Stimulated activated naive B cell treated with anti-CD40 and anti-IgM and Interleukin-4, amounts not matched to agents 10 μg/mL and 1 μg/mL and 100 μg/mL, for 72 hours (primary cell): ENCODE results near the gene CD55.

Experiments used
- ATAC-seq, 2 donors: fragments of 150-1000 bp; cut with Tn5 transposase; replicated peaks; 2 replicates each; pipeline ENCODE4 v1.10.0; 2021; ENCODE audit warnings: moderate library complexity in 1 of 2
- DNase-seq: peaks from one replicate; pipeline ENCODE4 v3.0.0; 2021
- H3K27ac Mint-ChIP-seq: one replicate; pipeline ENCODE4 v1.8.0; 2022; ENCODE audit warnings: mild to moderate bottlenecking, mixed read lengths
- H3K27me3 Mint-ChIP-seq, 2 donors: one replicate each; pipeline ENCODE4 v1.8.0; 2022; ENCODE audit warnings: mixed read lengths in 2 of 2
- H3K36me3 Mint-ChIP-seq, 2 donors: one replicate each; pipeline ENCODE4 v1.8.0; 2022; ENCODE audit warnings: mixed read lengths in 2 of 2, mild to moderate bottlenecking in 1 of 2
- H3K4me1 Mint-ChIP-seq, 2 donors: one replicate each; pipeline ENCODE4 v1.8.0; 2022; ENCODE audit warnings: mixed read lengths in 2 of 2, mild to moderate bottlenecking in 1 of 2
- H3K4me3 Mint-ChIP-seq, 2 donors: one replicate each; pipeline ENCODE4 v1.8.0; 2022; ENCODE audit warnings: mild to moderate bottlenecking in 2 of 2, mixed read lengths in 2 of 2, moderate library complexity in 1 of 2
- H3K9me3 Mint-ChIP-seq, 2 donors: one replicate each; pipeline ENCODE4 v1.8.0; 2022; ENCODE audit warnings: mixed read lengths in 2 of 2, mild to moderate bottlenecking in 1 of 2

CD55 gene, protein sequence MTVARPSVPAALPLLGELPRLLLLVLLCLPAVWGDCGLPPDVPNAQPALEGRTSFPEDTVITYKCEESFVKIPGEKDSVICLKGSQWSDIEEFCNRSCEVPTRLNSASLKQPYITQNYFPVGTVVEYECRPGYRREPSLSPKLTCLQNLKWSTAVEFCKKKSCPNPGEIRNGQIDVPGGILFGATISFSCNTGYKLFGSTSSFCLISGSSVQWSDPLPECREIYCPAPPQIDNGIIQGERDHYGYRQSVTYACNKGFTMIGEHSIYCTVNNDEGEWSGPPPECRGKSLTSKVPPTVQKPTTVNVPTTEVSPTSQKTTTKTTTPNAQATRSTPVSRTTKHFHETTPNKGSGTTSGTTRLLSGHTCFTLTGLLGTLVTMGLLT

DNA sequence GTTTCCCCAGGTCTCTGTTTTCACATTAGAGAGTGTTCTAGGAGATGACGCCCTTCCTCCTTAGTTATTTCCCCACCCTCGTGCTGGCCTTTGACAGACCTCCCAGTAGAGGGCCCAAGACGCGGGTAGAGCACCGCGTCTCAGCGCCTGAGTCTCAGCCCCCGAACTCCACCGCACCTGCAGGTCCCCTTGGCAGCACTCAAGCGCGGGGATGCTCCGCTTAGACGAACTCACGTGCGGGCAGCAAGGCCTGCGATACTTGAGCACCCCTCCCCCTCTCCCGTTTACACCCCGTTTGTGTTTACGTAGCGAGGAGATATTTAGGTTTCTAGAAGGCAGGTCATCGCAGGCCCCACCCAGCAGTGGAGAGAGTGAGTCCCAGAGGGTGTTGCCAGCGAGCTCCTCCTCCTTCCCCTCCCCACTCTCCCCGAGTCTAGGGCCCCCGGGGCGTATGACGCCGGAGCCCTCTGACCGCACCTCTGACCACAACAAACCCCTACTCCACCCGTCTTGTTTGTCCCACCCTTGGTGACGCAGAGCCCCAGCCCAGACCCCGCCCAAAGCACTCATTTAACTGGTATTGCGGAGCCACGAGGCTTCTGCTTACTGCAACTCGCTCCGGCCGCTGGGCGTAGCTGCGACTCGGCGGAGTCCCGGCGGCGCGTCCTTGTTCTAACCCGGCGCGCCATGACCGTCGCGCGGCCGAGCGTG is at the start of gene CD55:
TSS of gene CD55 (plus strand) at position 600 of the 711 bp plus-strand sequence. CDS start at position 688, 88 bp downstream.
- H3K27ac Mint-ChIP-seq, result peak within 1 kb of the TSS; percentile 99
- H3K4me1 Mint-ChIP-seq, result peaks cover 22 to 27% of the 10 kb centered on the region in 2 donors
- no peaks in the 10 kb centered on the region for H3K27me3 Mint-ChIP-seq
- no peaks in the 10 kb centered on the region for H3K9me3 Mint-ChIP-seq
- DNase-seq (peak; percentile 99), ATAC-seq (peak; percentile 89 to 91)
- peaks cover 8 to 11% of the 10 kb centered on the region in 2 donors for H3K36me3 Mint-ChIP-seq
- peak within 1 kb of the TSS; percentile 91 to 97 for H3K4me3 Mint-ChIP-seq

DNA sequence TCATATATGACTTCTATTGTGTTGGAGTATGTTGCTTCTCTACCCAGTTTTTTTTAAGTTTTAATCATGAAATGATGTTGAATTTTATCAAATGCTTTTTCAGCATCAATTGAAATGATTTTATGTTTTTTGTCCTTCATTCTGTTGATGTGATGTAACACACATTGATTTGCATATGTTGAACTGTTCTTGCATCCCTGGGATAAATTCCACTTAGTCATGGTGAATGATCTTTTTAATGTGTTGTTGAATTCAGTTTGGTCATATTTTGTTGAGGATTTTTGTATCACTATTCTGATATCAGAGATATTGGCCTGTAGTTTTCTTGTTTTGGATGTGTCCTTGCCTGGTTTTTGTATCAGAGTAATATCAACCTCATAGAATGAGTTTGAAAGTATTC is 46.6 kb upstream of the CD55 start:
- no peak overlapping the region for H3K4me3 Mint-ChIP-seq
- H3K36me3 Mint-ChIP-seq, result no peaks in the 10 kb centered on the region
- no peaks in the 10 kb centered on the region for H3K27me3 Mint-ChIP-seq
- DNase-seq (no peak), ATAC-seq (no peak)
- no peak overlapping the region for H3K27ac Mint-ChIP-seq
- peaks cover 3 to 21% of the 10 kb centered on the region in 2 donors for H3K4me1 Mint-ChIP-seq
- H3K9me3 Mint-ChIP-seq, result peaks cover 3 to 10% of the 10 kb centered on the region in 2 donors

DNA sequence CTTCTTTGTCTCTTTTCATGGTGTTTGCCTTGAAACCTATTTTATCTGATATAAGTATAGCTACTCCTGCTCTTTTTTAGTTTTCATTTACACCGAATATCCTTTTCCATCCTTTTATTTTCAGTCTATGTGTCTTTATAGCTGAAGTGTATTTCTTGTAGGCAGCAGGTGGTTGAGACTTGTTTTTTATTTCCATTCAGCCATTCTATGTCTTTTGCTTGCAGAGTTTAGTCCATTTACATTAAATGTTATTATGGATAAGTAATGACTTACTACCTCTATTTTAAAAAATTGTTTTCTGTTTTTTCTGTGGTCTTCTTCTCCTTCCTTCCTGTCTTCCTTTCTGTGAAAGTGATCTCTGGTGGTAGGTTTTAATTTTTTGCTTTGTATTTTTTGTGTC is 45.0 kb upstream of the CD55 start:
- Mint-ChIP-seq H3K4me1 (peaks cover 15 to 37% of the 10 kb centered on the region in 2 donors), H3K27me3 (no peaks in the 10 kb centered on the region)
- DNase-seq, result no peak

DNA sequence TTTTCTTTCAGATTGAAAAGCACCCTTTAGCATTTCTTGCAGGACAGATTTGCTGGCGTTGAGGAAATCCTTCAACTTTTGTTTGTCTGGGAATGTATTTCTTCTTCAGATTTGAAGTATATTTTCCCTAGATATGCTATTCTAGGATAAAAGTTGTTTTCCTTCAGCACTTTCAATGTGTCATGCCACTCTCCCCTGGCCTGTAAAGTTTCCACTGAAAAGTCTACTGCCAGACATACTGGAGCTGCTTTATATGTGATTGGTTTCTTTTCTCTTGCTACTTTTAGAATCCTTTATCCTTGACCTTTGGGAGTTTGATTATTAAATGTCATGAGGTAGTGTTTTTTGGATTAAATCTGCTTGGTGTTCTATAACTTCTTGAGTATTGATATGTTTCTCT is 44.2 kb upstream of the CD55 start:
- Mint-ChIP-seq H3K36me3 (no peaks in the 10 kb centered on the region), H3K27me3 (no peaks in the 10 kb centered on the region), H3K27ac (no peak overlapping the region), H3K4me3 (no peak overlapping the region), H3K4me1 (peaks cover 20 to 45% of the 10 kb centered on the region in 2 donors), H3K9me3 (peaks cover 0 to 10% of the 10 kb centered on the region in 2 donors)
- DNase-seq (no peak), ATAC-seq (no peak)

More for the DNA sequence above, 45.0 kb upstream of the CD55 start:
- Mint-ChIP-seq H3K4me3 (no peak overlapping the region), H3K36me3 (no peaks in the 10 kb centered on the region), H3K27ac (no peak overlapping the region), H3K9me3 (peaks cover 3 to 10% of the 10 kb centered on the region in 2 donors)
- ATAC-seq, result no peak

DNA sequence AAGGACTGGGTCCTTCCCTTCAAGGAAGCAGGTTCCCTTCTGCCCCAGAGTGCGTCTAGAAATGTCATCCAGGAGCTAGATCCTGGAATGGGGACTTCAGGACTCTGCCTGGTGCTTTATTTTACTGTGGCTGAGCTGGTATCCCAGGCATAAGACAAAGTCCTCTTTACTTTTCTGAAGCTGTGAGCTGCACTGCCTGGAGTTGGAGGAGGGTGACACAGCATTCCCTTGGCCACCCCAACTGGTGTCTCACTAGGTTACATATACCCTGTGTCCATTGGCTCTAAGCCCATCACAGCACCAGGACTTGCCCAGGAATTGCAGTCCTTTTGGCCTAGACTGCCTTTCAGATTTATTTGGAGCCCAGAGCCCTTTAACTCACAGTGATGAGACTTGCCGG is 41.8 kb upstream of the CD55 start:
- Mint-ChIP-seq H3K9me3 (peaks cover 0 to 8% of the 10 kb centered on the region in 2 donors), H3K36me3 (no peaks in the 10 kb centered on the region), H3K27me3 (no peaks in the 10 kb centered on the region), H3K27ac (no peak overlapping the region), H3K4me1 (peaks cover 29 to 56% of the 10 kb centered on the region in 2 donors), H3K4me3 (no peak overlapping the region)
- no peak for ATAC-seq
- DNase-seq, result no peak

DNA sequence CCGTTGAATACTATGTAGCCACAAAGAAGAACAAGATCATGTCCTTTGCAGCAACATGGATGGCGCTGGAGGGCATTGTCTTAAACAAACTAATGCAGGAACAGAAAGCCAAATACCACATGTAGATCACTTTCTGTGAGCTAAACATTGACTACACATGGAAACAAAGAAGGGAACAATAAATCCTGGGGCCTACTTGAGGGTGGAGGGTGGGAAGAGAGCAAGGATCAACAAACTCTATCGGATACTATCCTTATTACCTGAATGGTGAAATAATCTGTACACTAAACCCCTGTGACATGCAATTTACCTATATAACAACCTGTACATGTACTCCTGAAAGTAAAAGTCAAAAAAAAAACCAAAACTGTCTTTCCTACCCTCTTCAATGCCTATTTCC is 40.8 kb upstream of the CD55 start:
- H3K27ac Mint-ChIP-seq, result no peak overlapping the region

DNA sequence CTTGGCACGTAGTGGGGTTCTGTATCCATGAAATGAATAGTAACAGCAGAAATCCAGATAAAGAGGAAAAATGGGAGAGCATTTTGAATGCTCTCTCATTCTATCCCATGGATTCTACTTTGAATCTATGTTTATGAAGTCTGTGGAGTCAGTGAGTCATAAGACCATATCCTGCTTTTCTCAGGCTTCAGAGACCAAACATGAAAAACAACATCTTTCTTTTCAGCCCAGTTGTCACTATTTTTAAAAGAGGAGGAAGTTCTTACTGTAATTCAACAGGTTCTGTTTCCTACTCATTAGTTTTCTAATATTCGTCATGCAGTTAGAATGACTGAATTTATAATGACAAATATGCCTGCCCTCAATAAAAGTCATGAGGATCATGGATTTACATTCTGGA is 39.4 kb upstream of the CD55 start:
- no peak for DNase-seq
- no peak overlapping the region for H3K27ac Mint-ChIP-seq
- H3K36me3 Mint-ChIP-seq, result no peaks in the 10 kb centered on the region
- ATAC-seq, result no peak
- H3K9me3 Mint-ChIP-seq, result peaks cover 0 to 4% of the 10 kb centered on the region in 2 donors
- no peak overlapping the region for H3K4me3 Mint-ChIP-seq
- no peaks in the 10 kb centered on the region for H3K27me3 Mint-ChIP-seq
- peaks cover 29 to 54% of the 10 kb centered on the region in 2 donors for H3K4me1 Mint-ChIP-seq

More for the DNA sequence above, 40.8 kb upstream of the CD55 start:
- Mint-ChIP-seq H3K27me3 (no peaks in the 10 kb centered on the region), H3K4me3 (no peak overlapping the region), H3K4me1 (peaks cover 29 to 56% of the 10 kb centered on the region in 2 donors), H3K9me3 (peaks cover 0 to 4% of the 10 kb centered on the region in 2 donors), H3K36me3 (no peaks in the 10 kb centered on the region)
- ATAC-seq, result no peak
- no peak for DNase-seq

DNA sequence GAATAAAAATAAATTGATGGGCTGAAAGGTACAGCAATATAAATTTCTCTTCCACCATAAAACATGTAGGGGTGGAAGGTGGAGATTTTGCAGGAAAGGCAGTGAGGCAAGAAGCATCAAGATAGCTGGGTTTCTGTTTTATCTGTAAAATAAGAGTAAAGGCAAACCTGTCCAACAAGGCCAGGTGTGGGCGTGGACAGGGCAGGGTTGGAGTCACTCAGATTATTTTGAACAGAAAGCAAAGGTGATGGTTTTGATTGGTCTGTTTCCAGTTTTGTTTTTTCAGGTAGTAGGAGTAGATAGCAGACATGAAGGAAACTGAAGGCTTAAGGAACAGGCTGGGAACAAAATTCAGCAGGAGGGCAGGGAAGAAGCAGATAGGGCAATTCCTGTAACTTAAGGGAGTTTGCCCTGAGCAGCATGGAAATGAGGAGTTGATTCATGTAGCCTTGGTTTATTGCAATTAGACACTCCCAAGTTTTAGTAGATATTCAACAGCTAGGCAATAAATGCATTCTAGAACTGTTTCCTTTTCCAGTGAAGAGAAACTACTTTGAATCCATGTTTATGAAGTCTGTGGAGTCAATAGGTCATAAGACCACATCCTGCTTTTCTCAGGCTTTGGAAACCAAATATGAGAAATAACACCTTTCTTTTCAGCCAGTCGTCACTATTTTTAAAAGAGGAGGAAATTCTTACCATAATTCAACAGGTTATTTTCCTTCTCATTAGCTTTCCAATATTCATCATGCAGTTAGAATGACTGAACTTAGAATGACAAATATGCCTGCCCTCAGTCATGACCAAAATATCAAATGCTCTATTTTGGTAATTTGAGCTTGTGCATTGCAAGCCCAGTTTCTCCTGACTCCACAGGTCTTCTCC is 38.7 kb upstream of the CD55 start:
- DNase-seq, result no peak
- Mint-ChIP-seq H3K27me3 (no peaks in the 10 kb centered on the region), H3K4me3 (peak overlapping the region; percentile 35 to 37), H3K9me3 (peaks cover 0 to 4% of the 10 kb centered on the region in 2 donors), H3K27ac (peak overlapping the region; percentile 22), H3K36me3 (no peaks in the 10 kb centered on the region), H3K4me1 (peaks cover 26 to 47% of the 10 kb centered on the region in 2 donors)
- no peak for ATAC-seq

DNA sequence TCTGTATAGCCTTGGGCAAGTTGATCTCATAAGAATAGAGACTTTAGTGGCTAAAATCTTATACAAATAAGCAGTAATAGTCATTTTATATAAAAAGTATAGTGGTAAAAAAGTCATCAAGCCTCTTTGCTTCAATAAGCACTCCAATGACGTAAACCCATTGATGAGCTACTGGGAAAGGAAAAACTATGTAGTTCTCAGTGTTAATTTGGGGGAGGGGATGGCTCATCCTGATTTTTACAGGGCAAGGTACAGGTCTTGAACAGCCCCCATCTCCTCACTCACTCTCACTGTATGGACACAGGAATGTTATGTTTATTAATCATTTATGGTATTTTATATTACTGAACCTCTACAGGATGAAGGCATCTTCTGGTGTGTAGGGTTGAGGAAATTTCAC is 38.1 kb upstream of the CD55 start:
- DNase-seq, result no peak
- H3K9me3 Mint-ChIP-seq, result peaks cover 0 to 4% of the 10 kb centered on the region in 2 donors
- no peaks in the 10 kb centered on the region for H3K36me3 Mint-ChIP-seq
- H3K27ac Mint-ChIP-seq, result no peak overlapping the region
- no peaks in the 10 kb centered on the region for H3K27me3 Mint-ChIP-seq
- H3K4me3 Mint-ChIP-seq, result no peak overlapping the region
- ATAC-seq, result no peak
- H3K4me1 Mint-ChIP-seq, result peaks cover 26 to 45% of the 10 kb centered on the region in 2 donors

DNA sequence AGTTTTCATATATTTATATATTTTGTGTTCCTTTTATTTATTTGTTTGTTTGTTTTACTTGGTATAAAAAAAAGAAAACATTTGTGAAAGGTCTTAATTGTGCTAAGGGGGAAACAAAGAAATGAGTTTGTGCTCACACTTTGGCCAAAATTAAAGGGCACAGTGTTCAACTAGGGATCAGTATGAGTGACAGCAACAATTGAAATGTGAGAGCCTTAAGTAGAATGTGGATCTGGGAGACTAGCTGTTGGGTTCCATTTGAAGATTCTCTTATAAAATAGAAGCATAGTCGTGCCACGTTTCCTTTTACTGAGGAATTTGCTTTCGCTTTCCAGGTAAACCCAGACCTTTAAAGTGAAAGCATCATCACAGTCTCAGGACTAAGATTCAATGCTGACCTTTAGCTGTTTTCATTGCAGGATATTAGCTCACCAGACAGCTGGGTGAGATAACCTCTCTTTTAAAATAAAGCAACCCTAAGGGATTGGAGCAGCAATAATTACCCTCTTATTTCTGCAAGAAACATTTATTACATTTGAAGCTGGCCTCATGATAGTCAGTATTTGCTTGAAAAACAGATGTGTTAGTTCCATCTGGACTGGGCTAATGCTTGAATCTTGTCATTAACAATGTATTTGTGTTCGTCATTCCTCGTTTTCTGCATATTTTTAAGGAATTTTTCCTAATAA is 37.1 kb upstream of the CD55 start:
- peaks cover 26 to 42% of the 10 kb centered on the region in 2 donors for H3K4me1 Mint-ChIP-seq
- H3K27me3 Mint-ChIP-seq, result no peaks in the 10 kb centered on the region
- no peak overlapping the region for H3K27ac Mint-ChIP-seq
- peaks cover 0 to 4% of the 10 kb centered on the region in 2 donors for H3K9me3 Mint-ChIP-seq
- ATAC-seq, result no peak
- H3K36me3 Mint-ChIP-seq, result no peaks in the 10 kb centered on the region
- DNase-seq, result no peak
- no peak overlapping the region for H3K4me3 Mint-ChIP-seq

DNA sequence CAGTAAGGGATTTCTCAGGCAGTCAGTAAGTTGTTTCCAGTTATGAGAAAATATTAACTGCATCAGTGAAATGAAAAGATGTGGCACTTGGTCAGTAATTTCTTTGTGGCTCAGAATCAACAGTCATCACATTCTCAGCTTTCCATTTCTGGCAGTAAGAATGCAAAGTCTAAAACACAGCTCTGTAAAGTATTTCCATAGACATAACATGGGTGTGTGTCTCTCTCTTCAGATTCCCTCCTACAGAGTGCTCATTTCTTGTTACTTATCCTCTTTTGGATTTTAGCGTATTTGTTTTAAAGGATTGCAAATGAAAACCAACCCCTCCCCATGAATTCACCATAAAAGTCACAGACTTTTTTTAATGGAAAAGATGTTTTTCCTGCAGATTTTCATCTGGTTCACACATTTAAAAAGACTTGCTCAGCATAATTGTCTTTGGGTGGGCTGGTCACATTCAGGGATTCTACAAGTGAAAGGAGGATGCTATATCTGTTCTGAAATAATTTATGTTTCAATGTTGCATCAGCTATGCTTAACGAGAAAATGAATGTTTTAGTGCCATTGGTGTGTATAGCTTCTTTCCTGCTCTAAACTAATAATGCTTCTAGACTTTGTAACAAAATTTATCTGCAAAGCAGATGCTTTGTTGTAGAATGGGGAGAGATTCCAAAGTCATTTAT is 34.6 kb upstream of the CD55 start:
- ATAC-seq, result no peak
- Mint-ChIP-seq H3K27me3 (no peaks in the 10 kb centered on the region), H3K4me3 (no peak overlapping the region), H3K4me1 (peaks cover 11 to 20% of the 10 kb centered on the region in 2 donors), H3K27ac (no peak overlapping the region), H3K9me3 (peaks cover 11 to 14% of the 10 kb centered on the region in 2 donors), H3K36me3 (peaks cover 12% of the 10 kb centered on the region in 2 donors)
- DNase-seq, result no peak

DNA sequence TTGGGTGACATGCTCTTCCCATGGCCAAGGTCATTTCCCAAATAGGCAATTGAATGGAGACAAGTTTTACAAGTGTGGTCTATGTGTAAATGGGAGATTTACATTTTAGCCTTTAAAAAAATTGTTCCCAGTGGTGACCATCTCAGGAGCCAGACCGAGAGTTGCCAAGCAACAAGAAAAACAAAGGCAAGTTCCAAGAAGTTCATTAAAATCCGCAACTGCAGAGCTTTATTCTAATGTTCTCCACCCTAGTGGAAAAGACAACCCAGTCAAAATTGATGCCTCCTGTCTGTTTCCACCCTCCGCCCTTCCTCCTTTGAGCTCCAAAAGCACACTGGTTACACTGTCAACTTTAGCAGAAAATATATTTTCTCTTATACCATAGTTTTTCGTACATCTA is 33.2 kb upstream of the CD55 start:
- no peak for DNase-seq
- H3K4me1 Mint-ChIP-seq, result peaks cover 2 to 7% of the 10 kb centered on the region in 2 donors
- no peak overlapping the region for H3K4me3 Mint-ChIP-seq
- no peak overlapping the region for H3K27ac Mint-ChIP-seq
- peaks cover 11 to 16% of the 10 kb centered on the region in 2 donors for H3K9me3 Mint-ChIP-seq
- no peak for ATAC-seq
- H3K36me3 Mint-ChIP-seq, result peaks cover 13 to 18% of the 10 kb centered on the region in 2 donors
- H3K27me3 Mint-ChIP-seq, result no peaks in the 10 kb centered on the region

DNA sequence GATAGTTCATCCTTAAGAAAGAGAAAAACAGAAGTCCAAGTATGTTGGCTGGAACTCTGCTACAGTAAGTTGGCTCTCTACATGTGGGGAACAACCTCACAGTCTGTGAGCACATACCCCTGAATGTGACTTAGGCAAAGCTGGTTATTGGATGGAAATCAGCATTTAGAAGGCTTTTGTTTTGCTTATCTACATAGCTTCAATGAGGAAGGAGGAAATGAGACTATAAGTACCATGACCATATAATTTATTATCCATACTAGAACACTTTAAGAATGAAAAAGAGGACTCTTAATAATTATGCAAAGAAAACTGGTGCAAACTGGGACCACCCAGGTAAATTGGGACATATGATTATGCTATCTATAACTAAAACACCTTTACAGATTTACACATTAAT is 31.7 kb upstream of the CD55 start:
- Mint-ChIP-seq H3K27ac (no peak overlapping the region), H3K36me3 (peaks cover 13 to 18% of the 10 kb centered on the region in 2 donors), H3K9me3 (peaks cover 11 to 16% of the 10 kb centered on the region in 2 donors)

More for the DNA sequence above, 31.7 kb upstream of the CD55 start:
- H3K27me3 Mint-ChIP-seq, result no peaks in the 10 kb centered on the region
- peaks cover 2 to 6% of the 10 kb centered on the region in 2 donors for H3K4me1 Mint-ChIP-seq
- ATAC-seq (no peak), DNase-seq (no peak)
- no peak overlapping the region for H3K4me3 Mint-ChIP-seq
